ENCODE data around the gene RSAD2. TPM values are rescaled to one million over a fixed set of nuclear protein-coding genes. Genes with fewer than 3 reads are reported as not detected.

Gene RSAD2
- polyA plus RNA-seq, 1 donor (not counting 4 experiments of a cell fraction or from before 2014, with no cell fraction given), result 1.7 TPM

DNA sequence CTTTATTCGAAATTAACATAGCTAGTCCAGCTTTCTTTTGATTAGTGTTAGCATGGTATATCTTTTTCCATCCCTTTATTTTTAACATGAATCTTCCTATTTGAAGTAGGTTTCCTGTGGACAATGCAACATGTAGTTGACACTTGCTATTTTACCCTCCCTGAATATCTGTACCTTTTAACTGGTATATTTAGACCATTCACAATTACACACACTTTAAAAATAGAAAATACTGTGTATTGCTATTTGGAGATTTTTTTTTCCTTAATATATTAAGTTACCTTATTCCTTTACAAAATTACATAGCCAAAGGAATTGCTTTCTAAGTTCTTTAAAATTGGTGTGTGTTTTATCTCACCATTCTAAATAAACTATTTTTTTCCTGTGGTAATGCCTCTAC lies 54.6 kb downstream of the RSAD2 start:
- H3K9me1 ChIP-seq (ENCODE audit: control insufficient read depth, extremely low read depth, insufficient read depth, low read length), result no peaks in the 10 kb centered on the region

DNA sequence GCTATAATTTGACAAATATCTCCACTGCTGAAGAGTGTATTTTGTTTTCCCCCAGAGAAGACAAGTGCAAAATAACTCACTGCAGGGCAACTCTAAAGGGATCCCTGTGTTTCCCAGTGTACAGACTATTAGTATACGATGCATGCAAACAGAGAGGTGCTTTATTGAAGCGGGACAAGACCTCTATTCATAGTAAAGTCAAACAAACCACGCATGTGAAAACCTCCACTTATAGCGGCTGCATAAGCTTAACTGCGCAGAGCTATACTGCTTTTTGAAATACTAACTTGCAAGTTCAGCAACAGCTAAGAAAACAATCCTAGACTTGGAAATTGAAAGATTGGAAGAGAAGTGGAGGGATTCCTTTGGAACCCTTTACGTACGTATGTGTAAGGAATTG lies 55.3 kb downstream of the RSAD2 start:
- DNase-seq (ENCODE audit: low read depth, low spot score) (no peak), FAIRE-seq (no peak)
- H3K9ac ChIP-seq (ENCODE audit: control insufficient read depth, extremely low read depth, insufficient read depth, low read length), result no peak overlapping the region
- dilution Hi-C loops (cut with MboI; ENCODE audit: extremely low pct_ligation_motif_present, low sequenced_read_pairs), result no loop called here
- H2AFZ ChIP-seq (ENCODE audit: control insufficient read depth, low read length), result no peak overlapping the region
- H3K4me1 ChIP-seq (ENCODE audit: control insufficient read depth, extremely low read depth, insufficient read depth, low read length), result no peaks in the 10 kb centered on the region
- no peaks in the 10 kb centered on the region for H3K27me3 ChIP-seq (ENCODE audit: control insufficient read depth, extremely low read depth, insufficient read depth, low read length)
- H3K9me3 ChIP-seq (ENCODE audit: control insufficient read depth, low read depth, low read length), result no peaks in the 10 kb centered on the region
- H3K4me2 ChIP-seq (ENCODE audit: control insufficient read depth, extremely low read depth, insufficient read depth, low read depth, low read length), result no peak overlapping the region
- no peak overlapping the region for H3K4me3 ChIP-seq (ENCODE audit: control insufficient read depth in 2 of 3, extremely low read depth in 1 of 3, insufficient read depth in 2 of 3, low read depth in 1 of 3, low read length in 3 of 3)
- H3K9me1 ChIP-seq (ENCODE audit: control insufficient read depth, extremely low read depth, insufficient read depth, low read length), result no peaks in the 10 kb centered on the region
- no peaks in the 10 kb centered on the region for H3K79me2 ChIP-seq (ENCODE audit: control insufficient read depth, insufficient read depth, low read length)
- H3K27ac ChIP-seq (ENCODE audit: control insufficient read depth, insufficient read depth, low read length), result no peak overlapping the region
- no peaks in the 10 kb centered on the region for H3K36me3 ChIP-seq (ENCODE audit: control insufficient read depth in 2 of 2, extremely low read depth in 1 of 2, insufficient read depth in 2 of 2, low read length in 2 of 2)
- no peaks in the 10 kb centered on the region for H4K20me1 ChIP-seq (ENCODE audit: control insufficient read depth, extremely low read depth, insufficient read depth, low read length)
- no peak for TF ChIP-seq EZH2 (IDR thresholded peaks at IDR 0.05; ENCODE audit: low read length)
- TF ChIP-seq, protein P1, sequence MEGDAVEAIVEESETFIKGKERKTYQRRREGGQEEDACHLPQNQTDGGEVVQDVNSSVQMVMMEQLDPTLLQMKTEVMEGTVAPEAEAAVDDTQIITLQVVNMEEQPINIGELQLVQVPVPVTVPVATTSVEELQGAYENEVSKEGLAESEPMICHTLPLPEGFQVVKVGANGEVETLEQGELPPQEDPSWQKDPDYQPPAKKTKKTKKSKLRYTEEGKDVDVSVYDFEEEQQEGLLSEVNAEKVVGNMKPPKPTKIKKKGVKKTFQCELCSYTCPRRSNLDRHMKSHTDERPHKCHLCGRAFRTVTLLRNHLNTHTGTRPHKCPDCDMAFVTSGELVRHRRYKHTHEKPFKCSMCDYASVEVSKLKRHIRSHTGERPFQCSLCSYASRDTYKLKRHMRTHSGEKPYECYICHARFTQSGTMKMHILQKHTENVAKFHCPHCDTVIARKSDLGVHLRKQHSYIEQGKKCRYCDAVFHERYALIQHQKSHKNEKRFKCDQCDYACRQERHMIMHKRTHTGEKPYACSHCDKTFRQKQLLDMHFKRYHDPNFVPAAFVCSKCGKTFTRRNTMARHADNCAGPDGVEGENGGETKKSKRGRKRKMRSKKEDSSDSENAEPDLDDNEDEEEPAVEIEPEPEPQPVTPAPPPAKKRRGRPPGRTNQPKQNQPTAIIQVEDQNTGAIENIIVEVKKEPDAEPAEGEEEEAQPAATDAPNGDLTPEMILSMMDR (optimal IDR thresholded peaks at IDR 0.05 in 1 of 3, IDR thresholded peaks at IDR 0.05 in 1 of 3, conservative IDR thresholded peaks at IDR 0.05 in 1 of 3; ENCODE audit: extremely low read depth in 1 of 3, insufficient read depth in 2 of 3, low read length in 3 of 3), result no peak

More for the DNA sequence above, 54.6 kb downstream of the RSAD2 start:
- Histone ChIP-seq H3K4me1 (ENCODE audit: control insufficient read depth, extremely low read depth, insufficient read depth, low read length) (no peaks in the 10 kb centered on the region), H3K4me3 (ENCODE audit: control insufficient read depth in 2 of 3, extremely low read depth in 1 of 3, insufficient read depth in 2 of 3, low read depth in 1 of 3, low read length in 3 of 3) (no peak overlapping the region), H3K27me3 (ENCODE audit: control insufficient read depth, extremely low read depth, insufficient read depth, low read length) (no peaks in the 10 kb centered on the region), H3K27ac (ENCODE audit: control insufficient read depth, insufficient read depth, low read length) (no peak overlapping the region), H3K36me3 (ENCODE audit: control insufficient read depth in 2 of 2, extremely low read depth in 1 of 2, insufficient read depth in 2 of 2, low read length in 2 of 2) (no peaks in the 10 kb centered on the region), H4K20me1 (ENCODE audit: control insufficient read depth, extremely low read depth, insufficient read depth, low read length) (no peaks in the 10 kb centered on the region), H3K9me3 (ENCODE audit: control insufficient read depth, low read depth, low read length) (no peaks in the 10 kb centered on the region), H3K79me2 (ENCODE audit: control insufficient read depth, insufficient read depth, low read length) (no peaks in the 10 kb centered on the region), H3K9ac (ENCODE audit: control insufficient read depth, extremely low read depth, insufficient read depth, low read length) (no peak overlapping the region), H2AFZ (ENCODE audit: control insufficient read depth, low read length) (no peak overlapping the region), H3K4me2 (ENCODE audit: control insufficient read depth, extremely low read depth, insufficient read depth, low read depth, low read length) (no peak overlapping the region)
- TF ChIP-seq, protein P1 (optimal IDR thresholded peaks at IDR 0.05 in 1 of 3, IDR thresholded peaks at IDR 0.05 in 1 of 3, conservative IDR thresholded peaks at IDR 0.05 in 1 of 3; ENCODE audit: extremely low read depth in 1 of 3, insufficient read depth in 2 of 3, low read length in 3 of 3), result no peak
- TF ChIP-seq EZH2 (IDR thresholded peaks at IDR 0.05; ENCODE audit: low read length), result no peak
- FAIRE-seq (no peak), DNase-seq (ENCODE audit: low read depth, low spot score) (no peak)
- dilution Hi-C loops (cut with MboI; ENCODE audit: extremely low pct_ligation_motif_present, low sequenced_read_pairs), result no loop called here

All from keratinocyte (primary cell).